B cell (primary cell): ENCODE measurements around the gene MED12L. TPM values are rescaled to one million over a fixed set of nuclear protein-coding genes. Genes with fewer than 3 reads are reported as not detected.

Source experiments
- ATAC-seq: fragments of 200-7000 bp; cut with Tn5 transposase; one replicate; pipeline ENCODE4 v1.10.0; 2021; ENCODE audit warnings: low read depth, mild to moderate bottlenecking, moderate number of reproducible peaks, moderate library complexity
- CTCF ChIA-PET: fragments of 350-600 bp; sonication (Branson Sonifier 250); formaldehyde crosslinking; loops from one replicate; lab custom pipeline; 2021; ENCODE audit warnings: antibody characterized with exemption, inconsistent platforms; lab: Charles Lee
- POLR2A ChIA-PET: fragments of 350-600 bp; sonication (Branson Sonifier 250); formaldehyde crosslinking; loops from one replicate; lab custom pipeline; 2021; ENCODE audit warnings: antibody characterized with exemption; lab: Charles Lee
- DNase-seq: peaks from one replicate; pipeline ENCODE4 v3.0.0; 2013
- H2AFZ ChIP-seq: 2 replicates; pipeline ENCODE4 v1.6.1; 2012; ENCODE audit warnings: mild to moderate bottlenecking, low read depth, low read length; ENCODE audit not compliant: insufficient read depth, poor library complexity, severe bottlenecking
- H3K27ac ChIP-seq, 2 donors: 1 replicate in 1 of 2; 2 replicates in 1 of 2; pipeline ENCODE4 v1.5.1; 2012 to 2013; ENCODE audit warnings: low read length in 2 of 2, mild to moderate bottlenecking in 2 of 2, moderate library complexity in 1 of 2
- H3K27me3 ChIP-seq, 4 experiments: fragments of 200-600 bp in 1 of 4; sonication (generic) in 1 of 4; replicated peaks in 1 of 4; 1 replicate in 2 of 4; 2 replicates in 2 of 4; pipeline versions ENCODE4 v1.6.1 to v1.7.0; 2013 to 2016; ENCODE audit warnings: low read length in 3 of 4, mild to moderate bottlenecking in 2 of 4, mixed read lengths in 1 of 4, moderate library complexity in 1 of 4; ENCODE audit not compliant: insufficient read depth in 4 of 4, control insufficient read depth in 3 of 4; ENCODE audit errors: control extremely low read depth in 1 of 4
- H3K36me3 ChIP-seq, 2 experiments: replicated peaks in 1 of 2; 1 replicate in 1 of 2; 2 replicates in 1 of 2; pipeline versions ENCODE4 v1.6.1 to v1.7.1; 2013; ENCODE audit warnings: low read length in 1 of 2; ENCODE audit not compliant: insufficient read depth in 2 of 2, control insufficient read depth in 1 of 2; ENCODE audit errors: control extremely low read depth in 1 of 2, extremely low read depth in 1 of 2
- H3K4me1 ChIP-seq, 2 donors: fragments of 200-600 bp in 1 of 2; sonication (generic) in 1 of 2; 1 replicate in 1 of 2; 2 replicates in 1 of 2; pipeline versions ENCODE4 v1.5.1 to v1.6.1; 2013 to 2017; ENCODE audit warnings: low read length in 2 of 2; ENCODE audit not compliant: control insufficient read depth in 2 of 2, insufficient read depth in 2 of 2
- H3K4me2 ChIP-seq: replicated peaks from 2 replicates; pipeline ENCODE3; 2012; ENCODE audit warnings: mild to moderate bottlenecking, low read depth, low read length; ENCODE audit not compliant: poor library complexity, severe bottlenecking
- H3K4me3 ChIP-seq, 5 experiments: fragments of 200-600 bp in 1 of 5; sonication (generic) in 1 of 5; 1 replicate in 3 of 5; 2 replicates in 2 of 5; pipeline versions ENCODE4 v1.5.1 to v1.7.0; 2011 to 2016; ENCODE audit warnings: low read length in 4 of 5, mild to moderate bottlenecking in 4 of 5, low read depth in 2 of 5, control low read depth in 1 of 5, moderate library complexity in 1 of 5; ENCODE audit not compliant: insufficient read depth in 1 of 5; ENCODE audit errors: control extremely low read depth in 1 of 5, extremely low read depth in 1 of 5
- H3K79me2 ChIP-seq: fragments of 200-600 bp; sonication (generic); one replicate; pipeline ENCODE4 v1.6.0; 2016; ENCODE audit warnings: low read length; ENCODE audit not compliant: control insufficient read depth, insufficient read depth
- H3K9ac ChIP-seq: fragments of 200-600 bp; sonication (generic); 2 replicates; pipeline ENCODE4 v1.6.1; 2017; ENCODE audit warnings: mild to moderate bottlenecking, low read length, moderate library complexity
- H3K9me3 ChIP-seq, 3 donors: one replicate each; pipeline versions ENCODE4 v1.6.1 to v1.7.1; 2013; ENCODE audit warnings: low read length in 2 of 3; ENCODE audit not compliant: control insufficient read depth in 2 of 3, insufficient read depth in 1 of 3; ENCODE audit errors: control extremely low read depth in 1 of 3
- H4K20me1 ChIP-seq: 2 replicates; pipeline ENCODE4 v1.6.0; 2012; ENCODE audit warnings: mild to moderate bottlenecking, low read length; ENCODE audit not compliant: insufficient read depth, control insufficient read depth, poor library complexity, severe bottlenecking
- H3K27ac Mint-ChIP-seq: one replicate; pipeline ENCODE4 v1.8.0; 2021; ENCODE audit warnings: mixed read lengths
- H3K27me3 Mint-ChIP-seq: one replicate; pipeline ENCODE4 v1.8.0; 2021; ENCODE audit warnings: mixed read lengths
- H3K4me1 Mint-ChIP-seq: one replicate; pipeline ENCODE4 v1.8.0; 2021; ENCODE audit warnings: mixed read lengths
- H3K4me3 Mint-ChIP-seq: one replicate; pipeline ENCODE4 v1.8.0; 2021; ENCODE audit warnings: mixed read lengths
- H3K9me3 Mint-ChIP-seq: one replicate; pipeline ENCODE4 v1.8.0; 2022; ENCODE audit warnings: mixed read lengths; ENCODE audit not compliant: insufficient read depth
- CTCF ChIP-seq: fragments of 200-600 bp; IDR thresholded peaks from one replicate; pipeline ENCODE4 v1.8.0; 2022; ENCODE audit warnings: antibody characterized with exemption, mild to moderate bottlenecking
- EZH2 ChIP-seq: IDR thresholded peaks from 2 replicates; pipeline ENCODE4 v1.6.1; 2012; ENCODE audit warnings: borderline replicate concordance, low read depth, mild to moderate bottlenecking, moderate library complexity, low read length; ENCODE audit not compliant: insufficient read depth, poor library complexity, severe bottlenecking
- WGBS: methylation state at CpG from one replicate; pipeline ENCODE4 v1.1.5; 2013; ENCODE audit warnings: missing lambda C conversion rate; ENCODE audit not compliant: insufficient coverage; 5-methylcytosine and 5-hydroxymethylcytosine counted together
- intact Hi-C: fragments of 100-400 bp; cut with micrococcal nuclease; formaldehyde crosslinking; loops from one replicate; pipeline ENCODE4 v1.10.0; 2022
- polyA plus RNA-seq: library from polyadenylated mRNA; depleted of rRNA; stranded (reverse); fragments of >200 nt; gene quantifications from 2 replicates; pipeline ENCODE4 v1.2.3, GENCODE V29; 2012
- total RNA-seq, 2 donors: library from RNA; stranded (reverse); fragments of 120-200 nt in 1 of 2; gene quantifications; 1 replicate in 1 of 2; 2 replicates in 1 of 2; pipeline versions ENCODE4 v1.2.3 to v1.2.4, GENCODE V29; 2013 to 2022

The MED12L gene
- total and polyA plus RNA-seq, 2 donors (not counting 1 experiment from before 2014, with no cell fraction given), result 0.07 to 0.30 TPM

- Mint-ChIP-seq H3K9me3 (no peaks in the 10 kb centered on the region), H3K4me3 (no peak overlapping the region), H3K27ac (no peak overlapping the region), H3K27me3 (no peaks in the 10 kb centered on the region), H3K4me1 (peaks cover 2% of the 10 kb centered on the region)
- Histone ChIP-seq H4K20me1 (no peaks in the 10 kb centered on the region), H3K4me1 (peaks cover 0 to 2% of the 10 kb centered on the region in 2 donors), H3K27me3 (no peaks in the 10 kb centered on the region), H3K4me2 (no peak overlapping the region), H3K36me3 (no peaks in the 10 kb centered on the region), H3K4me3 (no peak overlapping the region), H3K27ac (no peak overlapping the region), H3K9me3 (peaks cover 0 to 4% (median 0%) of the 10 kb centered on the region in 3 donors), H3K9ac (no peak overlapping the region), H3K79me2 (no peaks in the 10 kb centered on the region), H2AFZ (no peak overlapping the region)
- intact Hi-C loops, result no loop called here
- WGBS, result no CpG with 5 or more reads among the region's 1 CpG
- ATAC-seq (no peak), DNase-seq (no peak)
- ChIA-PET POLR2A (no interaction called here), CTCF (interaction anchor here (1.2 kb wide), 1 partner anchor 62 kb away, joined by 4 read pairs; no protein-coding TSS in a partner anchor)
- no peak for TF ChIP-seq CTCF
- TF ChIP-seq EZH2, result no peak
Observed at GRCh38 chr3:151404316-151404715, 318.9 kb downstream of the MED12L start.

GRCh38 chr3:151407928-151408327, 322.5 kb downstream of the MED12L start:
- Histone ChIP-seq H3K4me1 (no peaks in the 10 kb centered on the region), H3K27me3 (no peaks in the 10 kb centered on the region), H3K79me2 (no peaks in the 10 kb centered on the region), H3K4me2 (no peak overlapping the region), H3K4me3 (no peak overlapping the region), H4K20me1 (no peaks in the 10 kb centered on the region), H3K27ac (no peak overlapping the region), H3K9me3 (peaks cover 0 to 2% (median under 1%) of the 10 kb centered on the region in 3 donors), H3K9ac (no peak overlapping the region), H2AFZ (no peak overlapping the region), H3K36me3 (no peaks in the 10 kb centered on the region)
- H3K4me3 Mint-ChIP-seq, result no peak overlapping the region
- H3K27ac Mint-ChIP-seq, result no peak overlapping the region
- H3K4me1 Mint-ChIP-seq, result peaks cover 15% of the 10 kb centered on the region
- no peaks in the 10 kb centered on the region for H3K9me3 Mint-ChIP-seq
- DNase-seq, result no peak
- ATAC-seq, result no peak
- POLR2A ChIA-PET, result no interaction called here
- no CpG with 5 or more reads among the region's 2 CpGs for WGBS
- CTCF ChIA-PET, result no interaction called here
- no peaks in the 10 kb centered on the region for H3K27me3 Mint-ChIP-seq
- intact Hi-C loops, result no loop called here
- TF ChIP-seq CTCF (no peak), EZH2 (no peak)
